ENCODE results near the gene GPRIN1.

DNA sequence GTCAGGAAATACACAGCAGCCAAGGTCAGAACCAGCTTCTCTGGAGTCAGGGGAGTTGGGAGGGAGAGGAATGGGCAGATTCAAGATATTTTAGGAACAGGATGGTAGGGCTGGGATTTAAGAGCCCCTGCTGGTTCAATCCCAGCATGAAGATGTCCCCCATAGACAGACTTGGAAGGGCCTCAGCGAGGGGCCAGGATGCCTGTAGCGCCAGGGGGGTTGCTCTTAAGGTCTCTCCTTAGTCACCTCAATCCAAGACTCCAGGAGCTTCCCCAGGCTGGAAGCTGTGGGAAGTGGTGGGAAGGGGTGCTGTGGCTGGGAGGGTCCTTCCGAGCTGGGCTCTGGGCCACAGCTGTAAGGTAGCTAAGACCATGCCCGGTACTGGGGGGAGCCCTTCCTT, 29.3 kb upstream of the GPRIN1 start:
- TF ChIP-seq, protein P1, sequence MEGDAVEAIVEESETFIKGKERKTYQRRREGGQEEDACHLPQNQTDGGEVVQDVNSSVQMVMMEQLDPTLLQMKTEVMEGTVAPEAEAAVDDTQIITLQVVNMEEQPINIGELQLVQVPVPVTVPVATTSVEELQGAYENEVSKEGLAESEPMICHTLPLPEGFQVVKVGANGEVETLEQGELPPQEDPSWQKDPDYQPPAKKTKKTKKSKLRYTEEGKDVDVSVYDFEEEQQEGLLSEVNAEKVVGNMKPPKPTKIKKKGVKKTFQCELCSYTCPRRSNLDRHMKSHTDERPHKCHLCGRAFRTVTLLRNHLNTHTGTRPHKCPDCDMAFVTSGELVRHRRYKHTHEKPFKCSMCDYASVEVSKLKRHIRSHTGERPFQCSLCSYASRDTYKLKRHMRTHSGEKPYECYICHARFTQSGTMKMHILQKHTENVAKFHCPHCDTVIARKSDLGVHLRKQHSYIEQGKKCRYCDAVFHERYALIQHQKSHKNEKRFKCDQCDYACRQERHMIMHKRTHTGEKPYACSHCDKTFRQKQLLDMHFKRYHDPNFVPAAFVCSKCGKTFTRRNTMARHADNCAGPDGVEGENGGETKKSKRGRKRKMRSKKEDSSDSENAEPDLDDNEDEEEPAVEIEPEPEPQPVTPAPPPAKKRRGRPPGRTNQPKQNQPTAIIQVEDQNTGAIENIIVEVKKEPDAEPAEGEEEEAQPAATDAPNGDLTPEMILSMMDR (conservative IDR thresholded peaks at IDR 0.05; ENCODE audit: low read depth, low read length), result no peak
- no peak for TF ChIP-seq EZH2 (IDR thresholded peaks at IDR 0.05; ENCODE audit: borderline replicate concordance, low read depth, low read length, poor library complexity, severe bottlenecking)

Measured in A673 (cell line).